HEK293 (cell line): ENCODE measurements around the gene NAV3.

Experiments
- CTCF ChIA-PET: fragments of 350-600 bp; formaldehyde crosslinking; extraction: SDS; loops from one replicate; lab custom pipeline; 2021; ENCODE audit warnings: antibody characterized with exemption; lab: Yijun Ruan, JAX
- POLR2A ChIA-PET: fragments of 300-600 bp; formaldehyde crosslinking; extraction: SDS; loops from one replicate; lab custom pipeline; 2020; ENCODE audit warnings: antibody characterized with exemption, inconsistent platforms; lab: Yijun Ruan, JAX
- H3K27ac ChIP-seq: fragments of 200-500 bp; sonication (Bioruptor generic); 2 replicates; pipeline ENCODE4 v1.5.1; 2014; ENCODE audit warnings: low read depth, low read length, control low read depth, inconsistent platforms; ENCODE audit errors: extremely low read depth
- H3K36me3 ChIP-seq, 2 experiments: fragments of 200-500 bp in 1 of 2; sonication (Bioruptor generic) in 1 of 2; 1 replicate in 1 of 2; 2 replicates in 1 of 2; pipeline ENCODE4 v1.5.1; 2014 to 2017; ENCODE audit warnings: inconsistent platforms in 2 of 2, low read length in 2 of 2; ENCODE audit not compliant: control insufficient read depth in 2 of 2, insufficient read depth in 1 of 2
- H3K4me1 ChIP-seq: fragments of 200-500 bp; sonication (Bioruptor generic); 2 replicates; pipeline ENCODE4 v1.5.1; 2014; ENCODE audit warnings: mild to moderate bottlenecking, low read length, inconsistent platforms; ENCODE audit not compliant: control insufficient read depth, insufficient read depth
- H3K4me3 ChIP-seq: 2 replicates; pipeline ENCODE4 v1.5.1; 2011; ENCODE audit warnings: low read depth, mild to moderate bottlenecking, control low read depth, low read length, moderate library complexity
- H3K9me3 ChIP-seq: fragments of 200-500 bp; sonication (Bioruptor generic); 2 replicates; pipeline ENCODE4 v1.5.1; 2014; ENCODE audit warnings: low read depth, low read length, inconsistent platforms; ENCODE audit not compliant: control insufficient read depth, insufficient read depth
- BCL11A ChIP-seq: fragments of 450-650 bp; formaldehyde crosslinking; IDR thresholded peaks from 2 replicates; pipeline ENCODE4 v1.5.1; 2016; ENCODE audit warnings: low read depth, missing biosample characterization, missing genetic modification characterization
- EGR2 ChIP-seq: fragments of 450-650 bp; formaldehyde crosslinking; IDR thresholded peaks from 2 replicates; pipeline ENCODE4 v1.5.1; 2016; ENCODE audit warnings: low read depth, missing biosample characterization, missing genetic modification characterization
- FEZF1 ChIP-seq: fragments of 450-650 bp; formaldehyde crosslinking; IDR thresholded peaks from 2 replicates; pipeline ENCODE4 v1.5.1; 2016; ENCODE audit warnings: missing biosample characterization, missing genetic modification characterization
- IKZF3 ChIP-seq: fragments of 450-650 bp; IDR thresholded peaks from 2 replicates; pipeline ENCODE4 v1.5.0; 2018; ENCODE audit warnings: missing biosample characterization, mild to moderate bottlenecking, missing genetic modification characterization, moderate library complexity
- PRDM1 ChIP-seq: fragments of 450-650 bp; formaldehyde crosslinking; IDR thresholded peaks from 2 replicates; pipeline ENCODE4; 2016; ENCODE audit warnings: missing biosample characterization, missing genetic modification characterization
- SALL2 ChIP-seq: fragments of 450-650 bp; formaldehyde crosslinking; IDR thresholded peaks from 2 replicates; pipeline ENCODE4 v1.5.0; 2017; ENCODE audit warnings: missing biosample characterization, mild to moderate bottlenecking, missing genetic modification characterization, borderline replicate concordance
- SCRT2 ChIP-seq: fragments of 450-650 bp; formaldehyde crosslinking; IDR thresholded peaks from 2 replicates; pipeline ENCODE4 v1.5.1; 2016; ENCODE audit warnings: missing biosample characterization, missing genetic modification characterization
- ZFP37 ChIP-seq: fragments of 450-650 bp; formaldehyde crosslinking; IDR thresholded peaks from 2 replicates; pipeline ENCODE4 v1.5.1; 2016; ENCODE audit warnings: missing biosample characterization, missing genetic modification characterization
- ZNF138 ChIP-seq: fragments of 450-650 bp; formaldehyde crosslinking; IDR thresholded peaks from 2 replicates; pipeline ENCODE4 v1.5.1; 2016; ENCODE audit warnings: missing biosample characterization, missing genetic modification characterization, borderline replicate concordance
- ZNF169 ChIP-seq: fragments of 450-650 bp; formaldehyde crosslinking; IDR thresholded peaks from 2 replicates; pipeline ENCODE4 v1.5.1; 2016; ENCODE audit warnings: missing biosample characterization, missing genetic modification characterization
- ZNF175 ChIP-seq: fragments of 450-650 bp; formaldehyde crosslinking; IDR thresholded peaks from 2 replicates; pipeline ENCODE4 v1.5.1; 2016; ENCODE audit warnings: missing biosample characterization, missing genetic modification characterization
- ZNF311 ChIP-seq: fragments of 450-650 bp; formaldehyde crosslinking; IDR thresholded peaks from 2 replicates; pipeline ENCODE4 v1.5.1; 2017; ENCODE audit warnings: missing biosample characterization, missing genetic modification characterization, borderline replicate concordance
- ZNF341 ChIP-seq: fragments of 450-650 bp; formaldehyde crosslinking; IDR thresholded peaks from 2 replicates; pipeline ENCODE4; 2016; ENCODE audit warnings: low read depth, missing biosample characterization, missing genetic modification characterization
- ZNF416 ChIP-seq: fragments of 450-650 bp; formaldehyde crosslinking; IDR thresholded peaks from 2 replicates; pipeline ENCODE4 v1.5.1; 2016; ENCODE audit warnings: missing biosample characterization, missing genetic modification characterization
- ZNF423 ChIP-seq: fragments of 450-650 bp; formaldehyde crosslinking; IDR thresholded peaks from 2 replicates; pipeline ENCODE4 v1.5.1; 2016; ENCODE audit warnings: missing biosample characterization, missing genetic modification characterization
- ZNF473 ChIP-seq: fragments of 450-650 bp; formaldehyde crosslinking; IDR thresholded peaks from 2 replicates; pipeline ENCODE4 v1.5.1; 2017; ENCODE audit warnings: missing biosample characterization, missing genetic modification characterization
- ZNF555 ChIP-seq: fragments of 450-650 bp; formaldehyde crosslinking; conservative IDR thresholded peaks from 2 replicates; pipeline ENCODE4 v1.5.1; 2017; ENCODE audit warnings: missing biosample characterization, mild to moderate bottlenecking, missing genetic modification characterization, inconsistent platforms
- ZNF610 ChIP-seq: fragments of 450-650 bp; formaldehyde crosslinking; IDR thresholded peaks from 2 replicates; pipeline ENCODE4 v1.5.1; 2016; ENCODE audit warnings: missing biosample characterization, missing genetic modification characterization, borderline replicate concordance
- TF ChIP-seq, protein P1 (sequence below): fragments of 450-650 bp; formaldehyde crosslinking; IDR thresholded peaks from 2 replicates; pipeline ENCODE4 v1.5.1; 2016; ENCODE audit warnings: missing biosample characterization, missing genetic modification characterization
- TF ChIP-seq, protein P2 (sequence below): fragments of 450-650 bp; formaldehyde crosslinking; IDR thresholded peaks from 2 replicates; pipeline ENCODE4 v1.5.1; 2016; ENCODE audit warnings: missing biosample characterization, missing genetic modification characterization
- TF ChIP-seq, protein P3 (sequence below): fragments of 450-650 bp; formaldehyde crosslinking; IDR thresholded peaks from 2 replicates; pipeline ENCODE4 v1.5.1; 2016; ENCODE audit warnings: missing biosample characterization, missing genetic modification characterization, borderline replicate concordance
- TF ChIP-seq, protein P4 (sequence below): fragments of 450-650 bp; formaldehyde crosslinking; IDR thresholded peaks from 2 replicates; pipeline ENCODE4 v1.5.1; 2016; ENCODE audit warnings: missing biosample characterization, missing genetic modification characterization
- TF ChIP-seq, protein P5 (sequence below): fragments of 450-650 bp; formaldehyde crosslinking; conservative IDR thresholded peaks from 2 replicates; pipeline ENCODE4 v1.5.1; 2016; ENCODE audit warnings: low read depth, missing biosample characterization, missing genetic modification characterization

Gene NAV3

DNA sequence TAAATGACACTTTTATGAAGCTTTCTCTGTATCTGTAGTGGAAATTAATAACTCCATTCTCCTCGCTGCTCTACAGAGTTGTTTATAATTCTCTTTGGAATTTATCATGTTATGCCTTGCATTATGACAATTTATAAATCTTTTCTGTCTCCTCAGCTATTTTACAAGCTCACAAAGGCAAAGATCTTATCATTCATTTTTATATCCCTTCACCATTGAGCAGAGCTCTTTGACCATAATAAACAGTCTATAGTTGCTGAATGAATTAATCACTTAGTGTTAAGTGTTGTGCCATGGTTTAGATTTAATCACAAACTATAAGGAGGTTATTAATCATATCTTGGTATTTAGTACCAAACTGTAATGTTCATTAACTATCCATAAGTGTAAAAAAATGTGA is 126.4 kb downstream of the NAV3 start (continued):
- TF ChIP-seq ZNF555 (tag by site-specific recombination), result no peak
- no peak for TF ChIP-seq SALL2 (tag by site-specific recombination)
- TF ChIP-seq, protein P1, sequence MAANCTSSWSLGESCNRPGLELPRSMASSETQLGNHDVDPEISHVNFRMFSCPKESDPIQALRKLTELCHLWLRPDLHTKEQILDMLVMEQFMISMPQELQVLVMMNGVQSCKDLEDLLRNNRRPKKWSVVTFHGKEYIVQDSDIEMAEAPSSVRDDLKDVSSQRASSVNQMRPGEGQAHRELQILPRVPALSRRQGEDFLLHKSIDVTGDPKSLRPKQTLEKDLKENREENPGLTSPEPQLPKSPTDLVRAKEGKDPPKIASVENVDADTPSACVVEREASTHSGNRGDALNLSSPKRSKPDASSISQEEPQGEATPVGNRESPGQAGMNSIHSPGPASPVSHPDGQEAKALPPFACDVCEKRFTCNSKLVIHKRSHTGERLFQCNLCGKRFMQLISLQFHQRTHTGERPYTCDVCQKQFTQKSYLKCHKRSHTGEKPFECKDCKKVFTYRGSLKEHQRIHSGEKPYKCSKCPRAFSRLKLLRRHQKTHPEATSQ (tag by site-specific recombination), result no peak
- no peak for TF ChIP-seq ZNF610 (tag by site-specific recombination)
- TF ChIP-seq, protein P2, sequence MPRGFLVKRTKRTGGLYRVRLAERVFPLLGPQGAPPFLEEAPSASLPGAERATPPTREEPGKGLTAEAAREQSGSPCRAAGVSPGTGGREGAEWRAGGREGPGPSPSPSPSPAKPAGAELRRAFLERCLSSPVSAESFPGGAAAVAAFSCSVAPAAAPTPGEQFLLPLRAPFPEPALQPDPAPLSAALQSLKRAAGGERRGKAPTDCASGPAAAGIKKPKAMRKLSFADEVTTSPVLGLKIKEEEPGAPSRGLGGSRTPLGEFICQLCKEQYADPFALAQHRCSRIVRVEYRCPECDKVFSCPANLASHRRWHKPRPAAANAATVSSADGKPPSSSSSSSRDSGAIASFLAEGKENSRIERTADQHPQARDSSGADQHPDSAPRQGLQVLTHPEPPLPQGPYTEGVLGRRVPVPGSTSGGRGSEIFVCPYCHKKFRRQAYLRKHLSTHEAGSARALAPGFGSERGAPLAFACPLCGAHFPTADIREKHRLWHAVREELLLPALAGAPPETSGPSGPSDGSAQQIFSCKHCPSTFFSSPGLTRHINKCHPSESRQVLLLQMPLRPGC, result no peak
- no peak for TF ChIP-seq ZNF138 (tag by site-specific recombination)
- TF ChIP-seq ZNF423 (tag by site-specific recombination), result no peak
- no peak for TF ChIP-seq ZNF311 (tag by site-specific recombination)
- no peak for TF ChIP-seq ZNF175
- no peak for TF ChIP-seq FEZF1 (tag by site-specific recombination)

DNA sequence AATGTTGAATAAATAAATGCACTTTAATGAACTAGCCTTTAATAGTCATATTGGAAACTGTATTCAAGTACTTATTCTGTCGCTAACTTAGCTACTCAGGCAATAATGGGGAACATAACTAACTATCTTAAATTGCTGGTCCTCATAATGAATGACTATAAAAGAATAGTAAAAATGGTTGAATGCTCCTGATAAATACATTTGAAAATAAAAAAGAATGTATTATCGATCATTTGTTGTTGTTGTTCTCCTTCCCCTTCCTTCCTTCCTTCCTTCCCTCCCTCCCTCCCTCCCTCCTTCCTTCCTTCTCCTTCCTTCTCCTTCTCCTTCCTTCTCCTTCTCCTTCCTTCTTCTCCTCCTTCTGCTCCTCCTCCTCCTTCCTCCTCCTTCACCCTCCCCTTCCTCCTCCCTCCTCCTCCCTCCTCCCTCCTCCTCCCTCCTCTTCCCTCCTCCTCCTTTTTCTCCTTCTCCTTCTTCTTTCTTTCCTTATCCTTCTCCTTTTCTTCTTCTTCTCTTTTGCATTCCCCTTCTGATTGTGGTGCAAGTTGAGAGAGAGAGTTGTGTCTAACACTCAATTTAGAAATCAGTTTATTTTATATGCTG is 133.0 kb downstream of the NAV3 start:
- TF ChIP-seq ZFP37 (tag by site-specific recombination), result no peak
- TF ChIP-seq, protein P3, sequence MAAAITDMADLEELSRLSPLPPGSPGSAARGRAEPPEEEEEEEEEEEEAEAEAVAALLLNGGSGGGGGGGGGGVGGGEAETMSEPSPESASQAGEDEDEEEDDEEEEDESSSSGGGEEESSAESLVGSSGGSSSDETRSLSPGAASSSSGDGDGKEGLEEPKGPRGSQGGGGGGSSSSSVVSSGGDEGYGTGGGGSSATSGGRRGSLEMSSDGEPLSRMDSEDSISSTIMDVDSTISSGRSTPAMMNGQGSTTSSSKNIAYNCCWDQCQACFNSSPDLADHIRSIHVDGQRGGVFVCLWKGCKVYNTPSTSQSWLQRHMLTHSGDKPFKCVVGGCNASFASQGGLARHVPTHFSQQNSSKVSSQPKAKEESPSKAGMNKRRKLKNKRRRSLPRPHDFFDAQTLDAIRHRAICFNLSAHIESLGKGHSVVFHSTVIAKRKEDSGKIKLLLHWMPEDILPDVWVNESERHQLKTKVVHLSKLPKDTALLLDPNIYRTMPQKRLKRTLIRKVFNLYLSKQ (tag by site-specific recombination), result no peak
- TF ChIP-seq, all 188 proteins: peak for 0
- no peaks in the 10 kb centered on the region for H3K9me3 ChIP-seq
- CTCF ChIA-PET, result no interaction called here
- H3K36me3 ChIP-seq, result no peaks in the 10 kb centered on the region
- H3K27ac ChIP-seq, result no peak overlapping the region
- H3K4me3 ChIP-seq, result no peak overlapping the region
- H3K4me1 ChIP-seq, result no peaks in the 10 kb centered on the region
- POLR2A ChIA-PET, result no interaction called here

DNA sequence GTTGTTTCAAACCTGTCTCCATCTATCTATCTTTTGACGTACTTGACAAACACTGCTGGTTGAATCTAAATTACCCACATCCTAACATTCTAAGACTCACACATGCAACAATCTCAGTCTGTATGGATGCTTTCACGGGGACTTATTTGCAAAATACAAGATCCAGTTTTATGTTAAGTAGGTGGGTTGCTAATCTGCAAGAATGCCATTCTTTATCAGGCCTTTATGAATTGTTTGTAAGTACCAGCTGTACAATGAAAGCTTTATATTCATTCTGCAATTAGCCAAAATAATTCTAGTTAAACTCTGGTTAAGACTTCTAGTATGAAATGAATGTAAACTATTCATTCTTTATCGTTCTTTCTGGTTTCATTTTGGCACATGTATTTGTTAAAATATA is 135.1 kb downstream of the NAV3 start:
- Histone ChIP-seq H3K9me3 (no peaks in the 10 kb centered on the region), H3K4me1 (no peaks in the 10 kb centered on the region), H3K27ac (no peak overlapping the region), H3K36me3 (no peaks in the 10 kb centered on the region), H3K4me3 (no peak overlapping the region)
- ChIA-PET POLR2A (no interaction called here), CTCF (interaction anchor here (0.6 to 0.7 kb wide), 2 partner anchors 344 to 1405 kb away, joined by 3 read pairs; no protein-coding TSS in a partner anchor)
- TF ChIP-seq, protein P4, sequence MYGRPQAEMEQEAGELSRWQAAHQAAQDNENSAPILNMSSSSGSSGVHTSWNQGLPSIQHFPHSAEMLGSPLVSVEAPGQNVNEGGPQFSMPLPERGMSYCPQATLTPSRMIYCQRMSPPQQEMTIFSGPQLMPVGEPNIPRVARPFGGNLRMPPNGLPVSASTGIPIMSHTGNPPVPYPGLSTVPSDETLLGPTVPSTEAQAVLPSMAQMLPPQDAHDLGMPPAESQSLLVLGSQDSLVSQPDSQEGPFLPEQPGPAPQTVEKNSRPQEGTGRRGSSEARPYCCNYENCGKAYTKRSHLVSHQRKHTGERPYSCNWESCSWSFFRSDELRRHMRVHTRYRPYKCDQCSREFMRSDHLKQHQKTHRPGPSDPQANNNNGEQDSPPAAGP (tag by site-specific recombination), result no peak
- TF ChIP-seq ZFP37 (tag by site-specific recombination) (no peak), ZNF341 (tag by site-specific recombination) (no peak), EGR2 (tag by site-specific recombination) (no peak), ZNF416 (tag by site-specific recombination) (no peak), PRDM1 (tag by site-specific recombination) (no peak), SCRT2 (tag by site-specific recombination) (no peak), ZNF169 (tag by site-specific recombination) (no peak), ZNF473 (tag by site-specific recombination) (no peak), BCL11A (tag by site-specific recombination) (no peak), IKZF3 (no peak)
- TF ChIP-seq, protein P5, sequence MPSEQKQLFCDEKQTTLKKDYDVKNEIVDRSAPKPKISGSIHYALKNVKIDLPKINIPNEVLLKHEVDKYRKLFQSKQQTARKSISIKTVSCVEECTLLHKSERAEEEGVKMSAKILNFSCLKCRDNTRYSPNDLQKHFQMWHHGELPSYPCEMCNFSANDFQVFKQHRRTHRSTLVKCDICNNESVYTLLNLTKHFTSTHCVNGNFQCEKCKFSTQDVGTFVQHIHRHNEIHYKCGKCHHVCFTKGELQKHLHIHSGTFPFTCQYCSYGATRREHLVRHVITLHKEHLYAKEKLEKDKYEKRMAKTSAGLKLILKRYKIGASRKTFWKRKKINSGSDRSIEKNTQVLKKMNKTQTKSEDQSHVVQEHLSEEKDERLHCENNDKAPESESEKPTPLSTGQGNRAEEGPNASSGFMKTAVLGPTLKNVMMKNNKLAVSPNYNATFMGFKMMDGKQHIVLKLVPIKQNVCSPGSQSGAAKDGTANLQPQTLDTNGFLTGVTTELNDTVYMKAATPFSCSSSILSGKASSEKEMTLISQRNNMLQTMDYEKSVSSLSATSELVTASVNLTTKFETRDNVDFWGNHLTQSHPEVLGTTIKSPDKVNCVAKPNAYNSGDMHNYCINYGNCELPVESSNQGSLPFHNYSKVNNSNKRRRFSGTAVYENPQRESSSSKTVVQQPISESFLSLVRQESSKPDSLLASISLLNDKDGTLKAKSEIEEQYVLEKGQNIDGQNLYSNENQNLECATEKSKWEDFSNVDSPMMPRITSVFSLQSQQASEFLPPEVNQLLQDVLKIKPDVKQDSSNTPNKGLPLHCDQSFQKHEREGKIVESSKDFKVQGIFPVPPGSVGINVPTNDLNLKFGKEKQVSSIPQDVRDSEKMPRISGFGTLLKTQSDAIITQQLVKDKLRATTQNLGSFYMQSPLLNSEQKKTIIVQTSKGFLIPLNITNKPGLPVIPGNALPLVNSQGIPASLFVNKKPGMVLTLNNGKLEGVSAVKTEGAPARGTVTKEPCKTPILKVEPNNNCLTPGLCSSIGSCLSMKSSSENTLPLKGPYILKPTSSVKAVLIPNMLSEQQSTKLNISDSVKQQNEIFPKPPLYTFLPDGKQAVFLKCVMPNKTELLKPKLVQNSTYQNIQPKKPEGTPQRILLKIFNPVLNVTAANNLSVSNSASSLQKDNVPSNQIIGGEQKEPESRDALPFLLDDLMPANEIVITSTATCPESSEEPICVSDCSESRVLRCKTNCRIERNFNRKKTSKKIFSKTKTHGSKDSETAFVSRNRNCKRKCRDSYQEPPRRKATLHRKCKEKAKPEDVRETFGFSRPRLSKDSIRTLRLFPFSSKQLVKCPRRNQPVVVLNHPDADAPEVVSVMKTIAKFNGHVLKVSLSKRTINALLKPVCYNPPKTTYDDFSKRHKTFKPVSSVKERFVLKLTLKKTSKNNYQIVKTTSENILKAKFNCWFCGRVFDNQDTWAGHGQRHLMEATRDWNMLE (tag by site-specific recombination), result no peak
